HEK293 (cell line): ENCODE measurements around the gene CD84.

Source experiments
- CTCF ChIP-seq: fragments of 450-650 bp; formaldehyde crosslinking; IDR thresholded peaks from 2 replicates; pipeline ENCODE4 v1.5.1; 2016; ENCODE audit warnings: missing biosample characterization, missing genetic modification characterization
- HOXA7 ChIP-seq: sonication (generic); formaldehyde crosslinking; IDR thresholded peaks from 2 replicates; pipeline ENCODE4 v1.8.1; 2022; ENCODE audit warnings: missing genetic modification reagents, borderline replicate concordance
- ZNF23 ChIP-seq: fragments of 450-650 bp; formaldehyde crosslinking; IDR thresholded peaks from 2 replicates; pipeline ENCODE4 v1.5.1; 2016; ENCODE audit warnings: missing biosample characterization, missing genetic modification characterization, borderline replicate concordance

- no peak for TF ChIP-seq CTCF (tag by site-specific recombination)
- TF ChIP-seq ZNF23 (tag by site-specific recombination) = no peak
- no peak for TF ChIP-seq HOXA7 (CRISPR knock-in tag)
Observed at GRCh38 chr1:160522622-160523345, 56.5 kb downstream of the CD84 start, which contains the start of gene SLAMF6.
